Erythroblast (primary cell): ENCODE results near the gene USP53.

ENCODE experiments used
- GATA1 ChIP-seq: IDR thresholded peaks from 2 replicates; pipeline ENCODE4 v1.6.1; 2011; ENCODE audit warnings: low read depth, mild to moderate bottlenecking, control low read depth, low read length, moderate library complexity
- POLR2A ChIP-seq: IDR thresholded peaks from 2 replicates; pipeline ENCODE4 v1.6.1; 2011; ENCODE audit warnings: mild to moderate bottlenecking, low read length

GRCh38 chr4:119337010-119337409 lies 124.5 kb downstream of the USP53 start:
- TF ChIP-seq POLR2A (no peak), GATA1 (no peak)
